ENCODE data around the gene IFNA17.
"Not testable (repeated sequence)": the region's sequence is repeated elsewhere in the genome, so short reads cannot be mapped to it uniquely, and the experiment has no call there.

The IFNA17 gene

GRCh38 chr9:21210311-21210710 lies 17.7 kb downstream of the IFNA17 start:
- DNase-seq: no peak

- not testable (repeated sequence) for DNase-seq
Measured at GRCh38 chr9:21207043-21207442, 21.0 kb downstream of the IFNA17 start, which contains the start of gene IFNA10. IFNA10 (minus strand) TSS chr9:21207143; CDS start chr9:21207097, 46 bp downstream.

DNA sequence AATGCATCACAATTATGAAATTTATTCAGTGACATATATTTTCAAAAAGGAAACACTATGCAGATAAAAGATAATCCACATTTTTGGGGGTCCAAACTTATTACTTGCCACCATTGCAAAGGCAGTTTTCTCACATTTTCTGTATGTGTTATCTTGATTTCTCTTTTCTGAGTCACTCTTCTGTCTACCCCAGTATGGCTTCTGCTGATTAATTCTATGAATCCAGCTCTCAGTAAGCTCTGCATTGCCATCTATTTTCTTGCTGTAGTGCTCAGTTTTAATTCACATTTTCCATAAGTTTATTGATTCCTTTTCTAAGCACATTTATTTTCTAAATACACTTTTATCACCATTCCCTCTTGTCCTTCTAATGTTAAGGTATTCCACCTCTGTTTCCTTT lies 22.8 kb downstream of the IFNA17 start:
- no peak for DNase-seq

GRCh38 chr9:21202105-21202504 lies 25.9 kb downstream of the IFNA17 start, which contains the start of gene IFNA7:
IFNA7 (minus strand) TSS chr9:21202205; CDS start chr9:21202165, 40 bp downstream.
- DNase-seq: not testable (repeated sequence)

DNA sequence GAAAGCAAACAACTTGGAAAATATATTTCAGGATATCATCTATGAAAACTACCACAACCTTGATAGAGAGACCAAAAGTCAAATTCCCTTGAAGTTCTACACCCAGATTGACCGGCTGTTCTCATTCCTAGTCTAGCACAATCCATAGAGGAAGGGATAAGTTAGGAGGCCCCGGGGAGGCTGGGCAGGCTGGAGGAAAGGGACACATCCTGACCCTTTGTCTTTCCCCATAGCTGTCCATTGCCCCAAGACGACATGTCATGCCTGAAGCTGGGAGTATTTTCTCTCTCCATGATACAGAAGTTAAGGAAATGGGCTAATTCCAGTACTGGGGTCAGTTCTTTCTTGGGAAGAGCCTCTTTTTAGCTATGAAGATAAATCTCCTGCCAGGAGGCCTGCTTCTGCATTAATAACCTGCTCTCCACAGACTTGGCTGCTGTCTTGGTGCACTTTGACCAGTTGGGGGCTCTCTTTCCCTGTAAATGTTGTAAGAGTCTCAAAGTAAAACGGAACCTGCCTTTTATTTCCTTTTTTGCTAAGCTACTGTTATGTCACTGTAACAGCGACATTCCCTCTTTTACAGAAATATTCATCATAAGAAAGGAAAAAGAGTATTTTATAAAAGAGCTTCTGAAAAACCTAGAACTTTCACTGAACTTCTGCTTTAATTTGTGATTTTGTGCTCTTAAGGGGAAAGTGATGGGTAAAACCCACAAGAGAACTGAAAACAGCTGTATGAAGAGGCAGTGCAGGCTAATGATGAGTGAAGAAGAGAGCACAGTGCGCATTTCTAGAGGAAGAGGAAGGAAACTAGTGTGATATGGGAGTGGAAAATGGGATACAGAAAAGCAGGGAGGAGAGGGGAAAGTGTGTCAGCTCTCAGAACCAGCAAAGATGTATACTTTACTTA lies 32.9 kb downstream of the IFNA17 start:
- not testable (repeated sequence) for DNase-seq

DNA sequence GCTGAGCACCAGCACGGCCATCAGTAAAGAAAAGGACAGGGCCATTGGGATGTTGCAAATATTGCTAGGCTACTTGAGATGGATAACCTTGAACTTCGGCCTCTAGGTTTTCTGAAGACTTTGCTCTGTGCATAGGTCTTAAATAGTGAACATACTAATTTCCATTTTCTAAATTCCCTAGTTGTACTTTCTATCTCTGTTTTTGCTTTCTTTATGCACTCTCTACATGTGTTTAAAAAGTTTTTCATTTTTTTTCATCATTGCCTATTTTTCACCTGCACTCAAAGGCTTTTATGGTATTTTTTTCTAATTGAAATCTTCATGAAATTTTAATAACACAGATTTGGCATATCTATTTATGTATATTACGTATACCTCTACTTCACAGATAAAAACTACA lies 40.5 kb downstream of the IFNA17 start, which contains the start of gene IFNA4:
Gene IFNA4 (minus strand): TSS at position 101 of the 400 bp plus-strand sequence. CDS start 56 bp downstream, at position 45.
- not testable (repeated sequence) for DNase-seq

DNA sequence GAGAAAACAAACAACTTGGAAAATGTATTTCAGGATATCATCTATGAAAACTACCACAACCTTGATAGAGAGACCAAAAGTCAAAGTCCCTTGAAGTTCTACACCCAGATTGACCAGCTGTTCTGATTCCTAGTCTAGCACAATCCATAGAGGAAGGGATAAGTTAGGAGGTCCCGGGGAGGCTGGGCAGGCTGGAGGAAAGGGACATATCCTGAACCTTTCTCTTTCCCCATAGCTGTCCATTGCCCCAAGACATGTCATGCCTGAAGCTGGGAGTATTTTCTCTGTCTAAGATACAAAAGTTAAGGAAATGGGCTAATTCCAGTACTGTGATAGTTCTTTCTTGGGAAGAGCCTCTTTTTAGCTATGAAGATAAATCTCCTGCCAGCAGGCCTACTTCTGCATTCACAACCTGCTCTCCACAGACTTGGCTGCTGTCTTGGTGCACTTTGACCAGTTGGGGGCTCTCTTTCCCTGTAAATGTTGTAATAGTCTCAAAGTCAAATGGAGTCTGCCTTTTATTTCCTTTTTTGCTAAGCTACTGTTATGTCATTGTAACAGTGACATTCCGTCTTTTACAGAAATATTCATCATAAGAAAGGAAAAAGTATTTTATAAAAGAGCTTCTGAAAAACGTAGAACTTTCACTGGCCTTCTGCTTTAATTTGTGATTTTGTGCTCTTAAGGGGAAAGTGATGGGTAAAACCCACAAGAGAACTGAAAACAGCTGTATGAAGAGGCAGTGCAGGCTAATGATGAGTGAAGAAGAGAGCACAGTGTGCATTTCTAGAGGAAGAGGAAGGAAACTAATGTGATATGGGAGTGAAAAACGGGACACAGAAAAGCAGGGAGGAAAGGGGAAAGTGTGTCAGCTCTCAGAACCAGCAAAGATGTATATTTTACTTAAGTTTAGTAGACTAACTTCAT lies 44.9 kb downstream of the IFNA17 start:
- DNase-seq: not testable (repeated sequence)
